ENCODE measurements around the gene SYNPO2L. TPM values are rescaled to one million over a fixed set of nuclear protein-coding genes. Genes with fewer than 3 reads are reported as not detected.

SYNPO2L gene
- total and polyA plus RNA-seq, 4 donors = under 0.01 to 0.02 TPM; not detected in 2

DNA sequence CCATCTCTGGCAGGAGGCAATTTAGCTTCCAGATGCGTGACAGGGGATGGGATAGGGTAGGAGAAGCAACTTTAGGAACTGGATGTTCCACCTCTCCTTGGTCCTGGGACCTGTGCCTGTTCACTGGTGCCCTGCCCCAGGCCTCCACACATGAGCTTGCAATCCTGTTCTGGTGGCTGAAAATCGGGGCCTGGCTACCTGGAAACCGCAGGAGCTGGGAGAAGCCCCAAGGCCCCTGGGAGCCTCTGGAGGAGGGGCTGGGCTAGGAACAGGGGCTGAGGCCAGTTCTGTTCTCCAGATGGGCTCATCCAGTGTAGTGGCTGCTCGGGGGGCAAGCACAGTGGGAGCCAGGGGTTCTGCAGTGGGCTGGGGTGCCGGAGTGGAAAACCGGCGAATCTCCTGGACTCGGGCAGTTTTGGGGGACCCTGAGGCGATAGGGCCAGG is 9.2 kb downstream of the SYNPO2L start:
- no peak overlapping the region for H3K27ac ChIP-seq (ENCODE audit: low read depth in 1 of 2, low read length in 2 of 2)
- TF ChIP-seq JUND (IDR thresholded peaks at IDR 0.05) (no peak), RXRA (IDR thresholded peaks at IDR 0.05) (no peak), RAD21 (IDR thresholded peaks at IDR 0.05) (no peak), FOXA2 (IDR thresholded peaks at IDR 0.05) (no peak), ATF3 (IDR thresholded peaks at IDR 0.05) (no peak), FOXA1 (IDR thresholded peaks at IDR 0.05) (no peak)
- no peak overlapping the region for H3K4me3 ChIP-seq (ENCODE audit: low read depth in 1 of 3, low read length in 3 of 3)
- no peak overlapping the region for H3K9ac ChIP-seq (ENCODE audit: low read depth in 1 of 2, low read length in 2 of 2)
- peaks cover 0 to 4% (median 3%) of the 10 kb centered on the region in 4 donors for H3K4me1 ChIP-seq (ENCODE audit: control insufficient read depth in 4 of 4, insufficient read depth in 4 of 4, low read length in 3 of 4)
- H3K27me3 ChIP-seq (ENCODE audit: control insufficient read depth in 4 of 4, insufficient read depth in 4 of 4, low read length in 3 of 4) = no peaks in the 10 kb centered on the region
- DNase-seq (ENCODE audit: low spot score) = no peak
- 92% methylated on average over 9 of the region's 9 CpGs for WGBS
- no peaks in the 10 kb centered on the region for H3K9me3 ChIP-seq (ENCODE audit: control insufficient read depth in 4 of 4, low read length in 3 of 4)
- no peaks in the 10 kb centered on the region for H3K36me3 ChIP-seq (ENCODE audit: control insufficient read depth in 4 of 4, insufficient read depth in 3 of 4, low read depth in 1 of 4, low read length in 3 of 4)

GRCh38 chr10:73645251-73645650 is 10.6 kb downstream of the SYNPO2L start:
- no peaks in the 10 kb centered on the region for H3K9me3 ChIP-seq (ENCODE audit: control insufficient read depth in 4 of 4, low read length in 3 of 4)
- no peak overlapping the region for H3K27ac ChIP-seq (ENCODE audit: low read depth in 1 of 2, low read length in 2 of 2)
- H3K4me3 ChIP-seq (ENCODE audit: low read depth in 1 of 3, low read length in 3 of 3) = no peak overlapping the region
- TF ChIP-seq NR2F2 (IDR thresholded peaks at IDR 0.05) (no peak), SP1 (IDR thresholded peaks at IDR 0.05) (no peak), EGR1 (IDR thresholded peaks at IDR 0.05; ENCODE audit: low read depth in 2 of 2) (no peak), REST (IDR thresholded peaks at IDR 0.05) (no peak)
- peaks cover 0 to 4% (median 3%) of the 10 kb centered on the region in 4 donors for H3K4me1 ChIP-seq (ENCODE audit: control insufficient read depth in 4 of 4, insufficient read depth in 4 of 4, low read length in 3 of 4)
- H3K27me3 ChIP-seq (ENCODE audit: control insufficient read depth in 4 of 4, insufficient read depth in 4 of 4, low read length in 3 of 4) = no peaks in the 10 kb centered on the region
- WGBS = 77% methylated on average over 3 of the region's 3 CpGs
- no peaks in the 10 kb centered on the region for H3K36me3 ChIP-seq (ENCODE audit: control insufficient read depth in 4 of 4, insufficient read depth in 3 of 4, low read depth in 1 of 4, low read length in 3 of 4)
- no peak for DNase-seq (ENCODE audit: low spot score)
- no peak overlapping the region for H3K9ac ChIP-seq (ENCODE audit: low read depth in 1 of 2, low read length in 2 of 2)

- DNase-seq (ENCODE audit: low spot score) = no peak
- Histone ChIP-seq H3K9me3 (ENCODE audit: control insufficient read depth in 4 of 4, low read length in 3 of 4) (no peaks in the 10 kb centered on the region), H3K27me3 (ENCODE audit: control insufficient read depth in 4 of 4, insufficient read depth in 4 of 4, low read length in 3 of 4) (no peaks in the 10 kb centered on the region), H3K36me3 (ENCODE audit: control insufficient read depth in 4 of 4, insufficient read depth in 3 of 4, low read depth in 1 of 4, low read length in 3 of 4) (no peaks in the 10 kb centered on the region), H3K27ac (ENCODE audit: low read depth in 1 of 2, low read length in 2 of 2) (no peak overlapping the region), H3K4me1 (ENCODE audit: control insufficient read depth in 4 of 4, insufficient read depth in 4 of 4, low read length in 3 of 4) (peaks cover 0 to 4% (median 3%) of the 10 kb centered on the region in 4 donors), H3K9ac (ENCODE audit: low read depth in 1 of 2, low read length in 2 of 2) (no peak overlapping the region), H3K4me3 (ENCODE audit: low read depth in 1 of 3, low read length in 3 of 3) (no peak overlapping the region)
- WGBS = 61% methylated on average over 1 of the region's 1 CpG
- TF ChIP-seq REST (IDR thresholded peaks at IDR 0.05) (no peak), RXRA (IDR thresholded peaks at IDR 0.05) (no peak)
- TF ChIP-seq, protein P1, sequence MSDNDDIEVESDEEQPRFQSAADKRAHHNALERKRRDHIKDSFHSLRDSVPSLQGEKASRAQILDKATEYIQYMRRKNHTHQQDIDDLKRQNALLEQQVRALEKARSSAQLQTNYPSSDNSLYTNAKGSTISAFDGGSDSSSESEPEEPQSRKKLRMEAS (IDR thresholded peaks at IDR 0.05) = no peak
These were observed 11.1 kb downstream of the SYNPO2L start for GRCh38 chr10:73644767-73645166.

All from liver (tissue), 9 donors.